Measurements from ENCODE around the gene YJEFN3. TPM values are rescaled to one million over a fixed set of nuclear protein-coding genes. Genes with fewer than 3 reads are reported as not detected.

The YJEFN3 gene
- polyA plus RNA-seq, 1 experiment = 1.2 TPM

- Histone ChIP-seq H3K9me3 (ENCODE audit: control insufficient read depth, insufficient read depth, low read length) (no peaks in the 10 kb centered on the region; the same call in 1 of the 2 replicates), H3K4me3 (ENCODE audit: low read depth, low read length) (no peak overlapping the region), H3K27ac (ENCODE audit: low read depth, low read length) (no peak overlapping the region), H3K27me3 (ENCODE audit: control insufficient read depth, insufficient read depth, low read length) (no peaks in the 10 kb centered on the region)
- POLR2A ChIA-PET = no interaction called here
- CTCF ChIA-PET = interaction anchor here (1.4 kb wide), 1 partner anchor 27 kb away, joined by 3 read pairs; no protein-coding TSS in a partner anchor
- DNase-seq (ENCODE audit: low read depth, low spot score) = no peak
- TF ChIP-seq CTCF (IDR thresholded peaks at IDR 0.05; ENCODE audit: low read depth, low read length) = no peak
These were observed 1.4 kb upstream of the YJEFN3 start for GRCh38 chr19:19527371-19527656.

GRCh38 chr19:19527674-19528625 is 761 bp upstream of the YJEFN3 start:
- Histone ChIP-seq H3K27ac (ENCODE audit: low read depth, low read length) (no peak overlapping the region), H3K27me3 (ENCODE audit: control insufficient read depth, insufficient read depth, low read length) (no peaks in the 10 kb centered on the region), H3K9me3 (ENCODE audit: control insufficient read depth, insufficient read depth, low read length) (no peaks in the 10 kb centered on the region; the same call in 1 of the 2 replicates), H3K4me3 (ENCODE audit: low read depth, low read length) (no peak overlapping the region)
- CTCF ChIA-PET = interaction anchor here (1.4 to 5.0 kb wide), 2 partner anchors 26 to 117 kb away, joined by 3 to 94 read pairs; partner anchors contain the start of gene GMIP
- no peak for TF ChIP-seq CTCF (IDR thresholded peaks at IDR 0.05; ENCODE audit: low read depth, low read length)
- no peak for DNase-seq (ENCODE audit: low read depth, low spot score)
- POLR2A ChIA-PET = no interaction called here

GRCh38 chr19:19529783-19530422 is 1.2 kb downstream of the YJEFN3 start:
- Histone ChIP-seq H3K9me3 (ENCODE audit: control insufficient read depth, insufficient read depth, low read length) (no peaks in the 10 kb centered on the region; the same call in 1 of the 2 replicates), H3K4me3 (ENCODE audit: low read depth, low read length) (no peak overlapping the region), H3K27me3 (ENCODE audit: control insufficient read depth, insufficient read depth, low read length) (no peaks in the 10 kb centered on the region), H3K27ac (ENCODE audit: low read depth, low read length) (no peak overlapping the region)
- no peak for TF ChIP-seq CTCF (IDR thresholded peaks at IDR 0.05; ENCODE audit: low read depth, low read length)
- ChIA-PET CTCF (interaction anchor here (0.7 to 5.0 kb wide), 3 partner anchors 23 to 115 kb away, joined by 3 to 94 read pairs (median 58); partner anchors contain the start of gene GMIP), POLR2A (interaction anchor here (0.6 to 1.2 kb wide), 3 partner anchors 23 to 81 kb away, joined by 3 to 8 read pairs (median 3); no protein-coding TSS in a partner anchor)
- no peak for DNase-seq (ENCODE audit: low read depth, low spot score)

GRCh38 chr19:19530423-19530804 is 1.7 kb downstream of the YJEFN3 start:
- H3K27me3 ChIP-seq (ENCODE audit: control insufficient read depth, insufficient read depth, low read length) = no peaks in the 10 kb centered on the region
- POLR2A ChIA-PET = interaction anchor here (0.6 to 1.2 kb wide), 2 partner anchors 61 to 81 kb away, joined by 3 to 8 read pairs; no protein-coding TSS in a partner anchor
- H3K27ac ChIP-seq (ENCODE audit: low read depth, low read length) = no peak overlapping the region
- CTCF ChIA-PET = interaction anchor here (0.8 to 5.0 kb wide), 3 partner anchors 22 to 427 kb away, joined by 3 to 94 read pairs (median 58); partner anchors contain the start of gene GMIP
- DNase-seq (ENCODE audit: low read depth, low spot score) = no peak
- no peaks in the 10 kb centered on the region; the same call in 1 of the 2 replicates for H3K9me3 ChIP-seq (ENCODE audit: control insufficient read depth, insufficient read depth, low read length)
- no peak overlapping the region for H3K4me3 ChIP-seq (ENCODE audit: low read depth, low read length)
- no peak for TF ChIP-seq CTCF (IDR thresholded peaks at IDR 0.05; ENCODE audit: low read depth, low read length)

Measured in AG04450 (cell line).